WI38 (cell line): ENCODE measurements around the gene LPIN1.
"Not testable (repeated sequence)": the region's sequence is repeated elsewhere in the genome, so short reads cannot be mapped to it uniquely, and the experiment has no call there.

Source experiments
- H3K4me3 ChIP-seq: 2 replicates; pipeline ENCODE4 v1.5.1; 2011; ENCODE audit warnings: low read depth, mild to moderate bottlenecking, control low read depth, low read length
- TF ChIP-seq, protein P1 (sequence below): IDR thresholded peaks from 2 replicates; pipeline ENCODE4 v1.5.1; 2012; ENCODE audit warnings: low read depth, mild to moderate bottlenecking, control low read depth, low read length

The LPIN1 gene

DNA sequence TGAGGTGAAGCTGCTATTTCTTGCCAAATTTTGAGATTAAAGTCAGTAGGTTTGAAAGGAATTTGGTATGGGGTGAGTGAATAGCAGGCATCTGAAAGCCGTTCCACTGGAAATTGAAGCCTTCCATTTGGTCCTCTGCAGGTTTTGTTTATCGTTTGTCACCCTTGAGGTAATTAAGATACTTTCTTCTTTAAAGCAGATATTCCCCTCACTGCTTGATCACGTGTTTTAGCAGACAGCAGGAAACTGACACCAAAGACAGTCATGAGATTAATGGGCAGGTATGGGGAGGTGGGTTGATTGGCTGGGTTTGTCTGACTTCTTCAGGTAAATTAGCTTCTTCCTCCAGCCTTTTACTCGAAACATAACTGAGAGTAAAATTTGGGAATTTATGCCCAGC lies 10.7 kb downstream of the LPIN1 start:
- TF ChIP-seq, protein P1, sequence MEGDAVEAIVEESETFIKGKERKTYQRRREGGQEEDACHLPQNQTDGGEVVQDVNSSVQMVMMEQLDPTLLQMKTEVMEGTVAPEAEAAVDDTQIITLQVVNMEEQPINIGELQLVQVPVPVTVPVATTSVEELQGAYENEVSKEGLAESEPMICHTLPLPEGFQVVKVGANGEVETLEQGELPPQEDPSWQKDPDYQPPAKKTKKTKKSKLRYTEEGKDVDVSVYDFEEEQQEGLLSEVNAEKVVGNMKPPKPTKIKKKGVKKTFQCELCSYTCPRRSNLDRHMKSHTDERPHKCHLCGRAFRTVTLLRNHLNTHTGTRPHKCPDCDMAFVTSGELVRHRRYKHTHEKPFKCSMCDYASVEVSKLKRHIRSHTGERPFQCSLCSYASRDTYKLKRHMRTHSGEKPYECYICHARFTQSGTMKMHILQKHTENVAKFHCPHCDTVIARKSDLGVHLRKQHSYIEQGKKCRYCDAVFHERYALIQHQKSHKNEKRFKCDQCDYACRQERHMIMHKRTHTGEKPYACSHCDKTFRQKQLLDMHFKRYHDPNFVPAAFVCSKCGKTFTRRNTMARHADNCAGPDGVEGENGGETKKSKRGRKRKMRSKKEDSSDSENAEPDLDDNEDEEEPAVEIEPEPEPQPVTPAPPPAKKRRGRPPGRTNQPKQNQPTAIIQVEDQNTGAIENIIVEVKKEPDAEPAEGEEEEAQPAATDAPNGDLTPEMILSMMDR, result no peak
- no peak overlapping the region for H3K4me3 ChIP-seq

DNA sequence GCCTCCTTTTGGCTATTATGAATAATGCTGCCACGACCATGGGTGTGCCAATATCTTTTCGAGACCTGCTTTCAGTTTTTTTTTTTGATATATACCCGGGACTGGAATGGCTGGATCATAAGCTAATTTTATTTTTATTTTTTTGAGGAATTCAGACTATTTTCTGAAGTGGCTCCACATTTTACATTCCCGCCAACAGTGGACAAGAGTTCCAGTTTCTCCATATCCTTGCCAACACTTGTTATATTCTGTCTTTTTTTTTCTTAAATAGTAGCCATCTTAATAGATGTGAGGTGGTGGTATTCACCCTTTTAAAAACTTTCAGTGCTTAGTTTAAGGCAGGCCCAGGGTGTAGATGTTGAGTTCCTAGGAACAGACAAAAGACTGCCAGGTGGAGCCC lies 11.8 kb downstream of the LPIN1 start:
- H3K4me3 ChIP-seq, result no peak overlapping the region
- TF ChIP-seq, protein P1, result no peak

DNA sequence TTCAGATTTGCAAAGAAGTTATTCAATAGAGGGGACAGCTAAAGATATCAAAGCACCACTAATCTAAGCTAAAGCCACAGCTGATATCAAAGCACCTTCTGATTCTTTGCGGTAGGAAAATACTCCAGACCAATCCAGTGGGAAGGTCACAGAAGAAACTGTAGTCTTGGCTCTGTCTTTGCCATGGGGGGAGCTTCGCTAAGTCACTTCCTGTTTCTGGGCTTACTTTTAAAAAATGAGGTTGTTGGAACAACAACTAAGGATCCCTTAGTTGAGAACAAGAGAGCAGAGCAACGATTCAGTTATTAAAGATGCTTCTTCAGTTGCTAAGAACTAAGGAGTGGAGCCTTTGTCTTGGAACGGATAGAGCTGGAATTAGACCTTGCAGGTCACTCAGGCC lies 12.2 kb downstream of the LPIN1 start:
- TF ChIP-seq, protein P1, result no peak
- H3K4me3 ChIP-seq, result no peak overlapping the region

DNA sequence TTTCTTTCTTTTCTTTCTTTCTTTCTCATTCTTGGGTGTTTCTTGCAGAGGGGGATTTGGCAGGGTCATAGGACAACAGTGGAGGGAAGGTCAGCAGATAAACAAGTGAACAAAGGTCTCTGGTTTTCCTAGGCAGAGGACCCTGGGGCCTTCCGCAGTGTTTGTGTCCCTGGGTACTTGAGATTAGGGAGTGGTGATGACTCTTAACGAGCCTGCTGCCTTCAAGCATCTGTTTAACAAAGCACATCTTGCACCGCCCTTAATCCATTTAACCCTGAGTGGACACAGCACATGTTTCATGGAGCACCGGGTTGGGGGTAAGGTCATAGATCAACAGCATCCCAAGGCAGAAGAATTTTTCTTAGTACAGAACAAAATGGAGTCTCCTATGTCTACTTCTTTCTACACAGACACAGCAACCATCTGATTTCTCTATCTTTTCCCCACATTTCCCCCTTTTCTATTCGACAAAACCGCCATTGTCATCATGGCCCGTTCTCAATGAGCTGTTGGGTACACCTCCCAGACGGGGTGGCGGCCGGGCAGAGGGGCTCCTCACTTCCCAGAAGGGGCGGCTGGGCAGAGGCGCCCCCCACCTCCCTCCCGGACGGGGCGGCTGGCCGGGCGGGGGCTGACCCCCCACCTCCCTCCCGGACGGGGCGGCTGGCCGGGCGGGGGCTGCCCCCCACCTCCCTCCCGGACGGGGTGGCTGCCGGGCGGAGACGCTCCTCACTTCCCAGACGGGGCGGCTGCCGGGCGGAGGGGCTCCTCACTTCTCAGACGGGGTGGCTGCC lies 12.9 kb downstream of the LPIN1 start:
- not testable (repeated sequence) for H3K4me3 ChIP-seq

DNA sequence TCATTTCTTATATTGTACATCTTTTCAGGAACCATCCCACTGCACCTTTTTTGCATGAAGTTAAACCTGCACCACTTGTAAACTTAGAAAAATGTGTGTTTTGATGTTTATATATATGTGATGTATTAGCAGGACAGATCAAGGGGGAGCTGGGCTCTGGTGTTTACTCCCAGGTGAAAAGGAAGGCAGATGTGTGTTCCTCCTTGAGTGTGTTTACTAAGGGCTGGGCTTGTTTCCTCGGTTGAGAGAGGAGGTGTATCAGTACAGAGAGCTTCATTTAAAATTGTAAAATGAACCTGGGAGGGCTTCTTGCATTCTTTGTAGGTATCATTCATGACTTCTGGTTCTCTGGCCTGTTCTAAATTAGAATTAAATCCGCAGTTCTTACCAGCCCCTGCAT lies 14.8 kb downstream of the LPIN1 start:
- no peak overlapping the region for H3K4me3 ChIP-seq
- TF ChIP-seq, protein P1, result no peak

DNA sequence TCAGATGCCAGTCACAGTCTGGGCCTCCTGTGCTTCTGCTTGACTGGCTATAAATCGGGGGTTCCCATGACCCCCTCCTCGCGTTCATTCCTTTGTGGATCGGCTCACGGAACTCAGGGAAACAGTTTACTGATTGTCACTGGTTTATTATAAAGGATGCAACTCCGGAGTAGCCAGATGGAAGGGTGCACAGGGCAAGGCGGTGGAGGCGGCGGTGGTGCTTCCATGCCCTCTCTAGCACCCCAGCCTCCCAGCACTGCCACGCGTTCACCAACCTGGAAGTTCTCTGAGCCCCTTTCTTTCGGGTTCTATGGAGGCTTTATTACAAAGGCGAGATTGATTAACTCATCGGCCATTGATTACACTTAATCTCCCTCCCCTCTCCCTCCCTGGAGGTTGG lies 15.6 kb downstream of the LPIN1 start:
- TF ChIP-seq, protein P1, result no peak
- no peak overlapping the region for H3K4me3 ChIP-seq

DNA sequence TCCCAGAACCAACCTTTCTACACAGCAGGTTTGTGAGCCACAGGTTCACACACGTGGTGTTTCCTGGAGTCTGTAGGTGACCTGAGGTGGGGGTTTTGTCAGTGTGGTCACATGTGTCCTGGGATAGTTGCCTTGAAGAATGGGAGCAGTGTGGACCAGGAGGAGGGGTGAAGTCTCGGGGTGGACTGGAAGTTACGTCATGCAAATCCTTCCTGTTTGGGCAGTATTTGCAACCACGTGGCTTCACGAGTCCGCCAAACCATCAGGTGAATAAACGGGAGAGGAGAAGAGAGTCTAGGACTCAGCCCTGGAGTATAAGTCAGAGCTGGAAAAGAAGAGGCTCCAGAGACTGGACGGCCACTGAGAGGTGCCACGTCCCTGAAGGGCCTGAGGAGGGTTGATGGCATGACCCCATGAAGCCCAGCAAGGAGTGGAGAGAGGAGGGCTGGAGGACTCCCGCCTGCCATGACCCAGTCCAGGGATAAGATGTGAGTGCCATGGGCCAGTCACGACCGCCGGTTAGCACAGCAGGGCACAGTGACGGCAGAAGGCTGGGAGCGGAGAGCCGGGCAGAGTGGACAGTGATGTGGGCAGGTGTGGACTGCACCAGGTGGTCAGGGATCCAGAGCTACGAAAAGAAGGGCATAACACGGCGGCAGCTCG lies 16.5 kb downstream of the LPIN1 start:
- H3K4me3 ChIP-seq, result no peak overlapping the region
- TF ChIP-seq, protein P1, result no peak
